Neural progenitor cell (in vitro differentiated cells): ENCODE results near the gene PIP5K1B. TPM values are rescaled to one million over a fixed set of nuclear protein-coding genes. Genes with fewer than 3 reads are reported as not detected.
A peak's percentile ranks its signal among the peaks of the same experiment; 100 is the strongest.

Experiments used
- DNase-seq: peaks from one replicate; pipeline ENCODE4 v3.0.0-alpha.2; 2016; ENCODE audit warnings: low spot score
- H2AFZ ChIP-seq: fragments of 200-600 bp; sonication (generic); replicated peaks from 2 replicates; pipeline ENCODE4 v1.6.1; 2016; ENCODE audit warnings: antibody characterized with exemption
- H3F3A ChIP-seq: fragments of 200-600 bp; sonication (generic); 2 replicates; pipeline ENCODE4 v1.6.1; 2016; ENCODE audit warnings: antibody characterized with exemption, low read depth
- H3K27ac ChIP-seq: fragments of 200-600 bp; sonication (generic); 2 replicates; pipeline ENCODE4 v1.5.1; 2016; ENCODE audit warnings: mild to moderate bottlenecking
- H3K27me3 ChIP-seq: fragments of 200-600 bp; sonication (generic); 2 replicates; pipeline ENCODE4 v1.6.1; 2016; ENCODE audit warnings: mild to moderate bottlenecking, moderate library complexity
- H3K36me3 ChIP-seq: fragments of 200-600 bp; sonication (generic); 2 replicates; pipeline ENCODE4 v1.5.1; 2016
- H3K4me1 ChIP-seq: fragments of 200-600 bp; sonication (generic); 2 replicates; pipeline ENCODE4 v1.6.1; 2016; ENCODE audit warnings: mixed run types
- H3K4me2 ChIP-seq: fragments of 200-600 bp; sonication (generic); 2 replicates; pipeline ENCODE4 v1.6.1; 2016
- H3K4me3 ChIP-seq: fragments of 200-600 bp; sonication (generic); 2 replicates; pipeline ENCODE4 v1.5.1; 2016
- H3K79me2 ChIP-seq: fragments of 200-600 bp; sonication (generic); 2 replicates; pipeline ENCODE4 v1.6.1; 2016; ENCODE audit warnings: low read depth
- H3K9ac ChIP-seq: fragments of 200-600 bp; sonication (generic); 2 replicates; pipeline ENCODE4 v1.6.1; 2016
- H3K9me3 ChIP-seq: fragments of 200-600 bp; sonication (generic); 2 replicates; pipeline ENCODE4 v1.5.1; 2016; ENCODE audit warnings: low read depth
- H4K20me1 ChIP-seq: fragments of 200-600 bp; sonication (generic); 2 replicates; pipeline ENCODE4 v1.6.1; 2016; ENCODE audit warnings: low read depth
- H3K27ac Mint-ChIP-seq: 3 replicates; pipeline ENCODE4 v1.8.0; 2021; ENCODE audit warnings: mixed read lengths
- H3K27me3 Mint-ChIP-seq: 2 replicates; pipeline ENCODE4 v1.8.0; 2022; ENCODE audit warnings: low read depth, mild to moderate bottlenecking, inconsistent platforms, moderate library complexity, mixed read lengths; ENCODE audit not compliant: insufficient read depth
- H3K36me3 Mint-ChIP-seq: 3 replicates; pipeline ENCODE4 v1.8.0; 2021; ENCODE audit warnings: mixed read lengths
- H3K4me1 Mint-ChIP-seq: 3 replicates; pipeline ENCODE4 v1.8.0; 2021; ENCODE audit warnings: mixed read lengths
- H3K4me3 Mint-ChIP-seq: 3 replicates; pipeline ENCODE4 v1.8.0; 2021; ENCODE audit warnings: mild to moderate bottlenecking, moderate library complexity, mixed read lengths
- H3K9me3 Mint-ChIP-seq: 3 replicates; pipeline ENCODE4 v1.8.0; 2020; ENCODE audit warnings: mixed read lengths
- CTCF ChIP-seq: fragments of 200-600 bp; sonication (generic); IDR thresholded peaks from 2 replicates; pipeline ENCODE4 v1.5.1; 2017; ENCODE audit warnings: antibody characterized with exemption, mild to moderate bottlenecking
- EZH2 ChIP-seq: fragments of 200-600 bp; sonication (generic); IDR thresholded peaks from 2 replicates; pipeline ENCODE4 v1.6.1; 2017; ENCODE audit warnings: antibody characterized with exemption, mild to moderate bottlenecking, moderate library complexity
- EZH2phosphoT487 ChIP-seq: fragments of 200-600 bp; sonication (generic); IDR thresholded peaks from 2 replicates; pipeline ENCODE4 v1.6.1; 2017; ENCODE audit warnings: antibody characterized with exemption
- total RNA-seq: library from RNA; depleted of rRNA; stranded (reverse); fragments of >200 nt; gene quantifications from 2 replicates; pipeline ENCODE4 v1.2.3, GENCODE V29; 2015; ENCODE audit warnings: low replicate concordance

PIP5K1B gene
- total RNA-seq, 1 donor from 2014 or later = 3.2 TPM

GRCh38 chr9:68947842-68948569 lies 243.0 kb downstream of the PIP5K1B start:
- Histone ChIP-seq H3K4me3 (no peak overlapping the region), H4K20me1 (no peaks in the 10 kb centered on the region), H2AFZ (no peak overlapping the region), H3K9me3 (no peaks in the 10 kb centered on the region), H3F3A (no peaks in the 10 kb centered on the region), H3K79me2 (no peaks in the 10 kb centered on the region), H3K27me3 (no peaks in the 10 kb centered on the region), H3K36me3 (no peaks in the 10 kb centered on the region), H3K9ac (no peak overlapping the region), H3K4me1 (no peaks in the 10 kb centered on the region), H3K27ac (no peak overlapping the region), H3K4me2 (no peak overlapping the region)
- no peak overlapping the region for H3K27ac Mint-ChIP-seq
- H3K36me3 Mint-ChIP-seq = peaks cover 11% of the 10 kb centered on the region
- peaks cover 2% of the 10 kb centered on the region for H3K27me3 Mint-ChIP-seq
- DNase-seq = no peak
- no peaks in the 10 kb centered on the region for H3K4me1 Mint-ChIP-seq
- TF ChIP-seq EZH2 (no peak), EZH2phosphoT487 (no peak), CTCF (no peak)
- H3K9me3 Mint-ChIP-seq = no peaks in the 10 kb centered on the region
- no peak overlapping the region for H3K4me3 Mint-ChIP-seq

- no peak for DNase-seq
- Histone ChIP-seq H3K9me3 (no peaks in the 10 kb centered on the region), H3K36me3 (no peaks in the 10 kb centered on the region), H3K27me3 (no peaks in the 10 kb centered on the region), H3F3A (no peaks in the 10 kb centered on the region), H3K27ac (no peak overlapping the region), H3K4me2 (no peak overlapping the region), H3K9ac (no peak overlapping the region), H3K4me3 (no peak overlapping the region), H4K20me1 (no peaks in the 10 kb centered on the region), H3K79me2 (no peaks in the 10 kb centered on the region), H2AFZ (peak overlapping the region; percentile 72), H3K4me1 (no peaks in the 10 kb centered on the region)
- Mint-ChIP-seq H3K27ac (no peak overlapping the region), H3K36me3 (peaks cover 6% of the 10 kb centered on the region), H3K9me3 (no peaks in the 10 kb centered on the region), H3K4me3 (no peak overlapping the region), H3K4me1 (no peaks in the 10 kb centered on the region), H3K27me3 (peaks cover 2% of the 10 kb centered on the region)
- TF ChIP-seq EZH2phosphoT487 = no peak
- TF ChIP-seq EZH2 = no peak
- TF ChIP-seq CTCF = no peak
Observed at GRCh38 chr9:68949271-68950000, 244.4 kb downstream of the PIP5K1B start.

- Histone ChIP-seq H3K9me3 (no peaks in the 10 kb centered on the region), H2AFZ (peak overlapping the region; percentile 72), H3K79me2 (no peaks in the 10 kb centered on the region)
Observed at GRCh38 chr9:68950188-68950587, 245.1 kb downstream of the PIP5K1B start.

More at GRCh38 chr9:68950188-68950587, 245.1 kb downstream of the PIP5K1B start:
- H3F3A ChIP-seq = no peaks in the 10 kb centered on the region
- Mint-ChIP-seq H3K36me3 (peaks cover 6% of the 10 kb centered on the region), H3K4me3 (no peak overlapping the region), H3K27me3 (peaks cover 2% of the 10 kb centered on the region), H3K9me3 (no peaks in the 10 kb centered on the region), H3K4me1 (no peaks in the 10 kb centered on the region), H3K27ac (no peak overlapping the region)
- H3K4me1 ChIP-seq = no peaks in the 10 kb centered on the region
- H3K27me3 ChIP-seq = no peaks in the 10 kb centered on the region
- no peak for DNase-seq
- no peak overlapping the region for H3K4me2 ChIP-seq
- TF ChIP-seq CTCF = no peak
- no peak for TF ChIP-seq EZH2phosphoT487
- TF ChIP-seq EZH2 = no peak
- no peak overlapping the region for H3K27ac ChIP-seq
- H3K4me3 ChIP-seq = no peak overlapping the region
- no peaks in the 10 kb centered on the region for H3K36me3 ChIP-seq
- H4K20me1 ChIP-seq = no peaks in the 10 kb centered on the region
- H3K9ac ChIP-seq = no peak overlapping the region
